ENCODE measurements around the gene PLA2R1. TPM values are rescaled to one million over a fixed set of nuclear protein-coding genes. Genes with fewer than 3 reads are reported as not detected.

PLA2R1 gene
- total RNA-seq, 1 donor from 2014 or later = 2.1 TPM

DNA sequence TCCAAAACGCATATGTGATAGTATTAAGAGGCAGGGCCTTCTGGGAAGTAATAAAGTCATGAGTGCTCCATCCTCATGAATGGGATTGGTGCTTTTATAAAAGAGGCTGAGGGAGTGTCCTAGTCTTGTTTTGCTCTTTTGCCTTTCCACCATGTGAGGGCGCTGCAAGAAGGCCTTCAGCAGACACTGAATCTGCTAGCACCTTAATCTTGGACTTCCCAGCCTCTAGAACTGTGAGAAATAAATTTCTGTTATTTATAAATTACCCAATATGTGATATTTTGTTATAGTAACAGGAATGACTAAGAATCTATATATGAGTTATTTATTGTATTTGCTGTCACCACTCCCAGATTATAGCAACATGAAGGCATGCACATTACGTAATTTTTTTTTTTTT lies 63.5 kb downstream of the PLA2R1 start:
- Histone ChIP-seq H3K36me3 (ENCODE audit: control insufficient read depth, insufficient read depth, low read length) (no peaks in the 10 kb centered on the region), H3K4me3 (ENCODE audit: low read depth, low read length) (no peak overlapping the region), H3K27me3 (ENCODE audit: control insufficient read depth, insufficient read depth, low read length) (no peaks in the 10 kb centered on the region)
- FAIRE-seq (no peak), DNase-seq (ENCODE audit: low read depth) (peak; percentile 3)
- TF ChIP-seq, protein P1, sequence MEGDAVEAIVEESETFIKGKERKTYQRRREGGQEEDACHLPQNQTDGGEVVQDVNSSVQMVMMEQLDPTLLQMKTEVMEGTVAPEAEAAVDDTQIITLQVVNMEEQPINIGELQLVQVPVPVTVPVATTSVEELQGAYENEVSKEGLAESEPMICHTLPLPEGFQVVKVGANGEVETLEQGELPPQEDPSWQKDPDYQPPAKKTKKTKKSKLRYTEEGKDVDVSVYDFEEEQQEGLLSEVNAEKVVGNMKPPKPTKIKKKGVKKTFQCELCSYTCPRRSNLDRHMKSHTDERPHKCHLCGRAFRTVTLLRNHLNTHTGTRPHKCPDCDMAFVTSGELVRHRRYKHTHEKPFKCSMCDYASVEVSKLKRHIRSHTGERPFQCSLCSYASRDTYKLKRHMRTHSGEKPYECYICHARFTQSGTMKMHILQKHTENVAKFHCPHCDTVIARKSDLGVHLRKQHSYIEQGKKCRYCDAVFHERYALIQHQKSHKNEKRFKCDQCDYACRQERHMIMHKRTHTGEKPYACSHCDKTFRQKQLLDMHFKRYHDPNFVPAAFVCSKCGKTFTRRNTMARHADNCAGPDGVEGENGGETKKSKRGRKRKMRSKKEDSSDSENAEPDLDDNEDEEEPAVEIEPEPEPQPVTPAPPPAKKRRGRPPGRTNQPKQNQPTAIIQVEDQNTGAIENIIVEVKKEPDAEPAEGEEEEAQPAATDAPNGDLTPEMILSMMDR (IDR thresholded peaks at IDR 0.05; ENCODE audit: insufficient read depth, low read length, severe bottlenecking) = peak; percentile 6

DNA sequence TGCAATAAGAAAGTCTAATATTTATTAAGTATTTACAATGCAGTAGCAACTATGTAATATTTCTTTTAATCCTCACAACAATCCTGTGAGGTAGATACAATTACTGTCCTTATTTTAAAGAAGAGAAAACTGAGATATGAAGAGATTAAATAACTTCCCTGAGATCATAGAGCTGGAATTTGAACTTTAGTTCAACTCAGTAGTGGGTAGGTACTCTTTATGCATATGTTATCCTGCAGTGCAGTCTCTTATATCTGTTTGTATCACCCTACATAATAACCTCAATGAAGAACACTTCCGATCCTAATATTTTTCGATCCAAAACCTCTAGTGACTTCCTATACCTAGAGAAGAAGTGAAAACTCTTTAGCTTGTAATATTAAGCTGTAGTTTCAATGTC lies 64.2 kb downstream of the PLA2R1 start:
- TF ChIP-seq, protein P1 (IDR thresholded peaks at IDR 0.05; ENCODE audit: insufficient read depth, low read length, severe bottlenecking) = no peak
- DNase-seq (ENCODE audit: low read depth) (no peak), FAIRE-seq (no peak)
- no peaks in the 10 kb centered on the region for H3K36me3 ChIP-seq (ENCODE audit: control insufficient read depth, insufficient read depth, low read length)
- no peaks in the 10 kb centered on the region for H3K27me3 ChIP-seq (ENCODE audit: control insufficient read depth, insufficient read depth, low read length)
- no peak overlapping the region for H3K4me3 ChIP-seq (ENCODE audit: low read depth, low read length)

DNA sequence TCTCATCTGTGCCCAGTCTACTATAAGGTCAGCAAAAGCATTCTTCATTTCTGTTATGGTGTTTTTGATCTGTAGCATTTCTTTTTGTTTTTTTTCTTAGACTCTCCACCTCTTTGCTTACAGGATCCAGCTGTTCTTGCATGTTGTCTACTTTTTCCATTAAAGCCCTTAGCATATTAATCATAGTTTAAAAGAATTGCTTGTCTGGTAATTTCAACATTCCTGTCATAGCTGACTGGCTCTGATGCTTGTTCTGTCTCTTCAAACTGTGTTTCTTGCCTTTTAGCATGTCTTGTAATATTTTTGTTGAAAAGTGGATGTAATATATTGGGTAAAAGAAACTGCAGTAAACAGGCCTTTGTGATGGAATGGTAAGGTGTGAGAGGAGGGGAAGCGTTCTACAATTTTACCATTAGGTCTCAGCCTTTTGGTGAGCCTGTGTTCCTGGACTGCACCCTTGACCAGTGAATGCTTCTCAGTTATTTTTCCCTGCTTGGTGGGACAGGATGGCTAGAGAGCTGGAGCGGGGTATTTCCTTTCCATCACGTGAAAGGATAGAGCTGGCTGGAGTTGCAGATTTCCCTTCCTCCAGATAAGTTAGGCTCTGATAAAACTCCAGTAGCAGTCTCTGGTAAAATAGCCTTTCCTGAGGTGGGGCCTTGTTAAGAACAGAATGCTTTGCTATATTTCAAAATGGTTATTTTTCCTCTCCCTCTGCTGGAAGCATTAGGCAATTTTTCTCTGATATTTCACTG lies 65.4 kb downstream of the PLA2R1 start:
- TF ChIP-seq, protein P1 (IDR thresholded peaks at IDR 0.05; ENCODE audit: insufficient read depth, low read length, severe bottlenecking) = no peak
- FAIRE-seq (no peak), DNase-seq (ENCODE audit: low read depth) (peak; percentile 5)
- no peak overlapping the region for H3K4me3 ChIP-seq (ENCODE audit: low read depth, low read length)
- H3K27me3 ChIP-seq (ENCODE audit: control insufficient read depth, insufficient read depth, low read length) = no peaks in the 10 kb centered on the region
- H3K36me3 ChIP-seq (ENCODE audit: control insufficient read depth, insufficient read depth, low read length) = no peaks in the 10 kb centered on the region

DNA sequence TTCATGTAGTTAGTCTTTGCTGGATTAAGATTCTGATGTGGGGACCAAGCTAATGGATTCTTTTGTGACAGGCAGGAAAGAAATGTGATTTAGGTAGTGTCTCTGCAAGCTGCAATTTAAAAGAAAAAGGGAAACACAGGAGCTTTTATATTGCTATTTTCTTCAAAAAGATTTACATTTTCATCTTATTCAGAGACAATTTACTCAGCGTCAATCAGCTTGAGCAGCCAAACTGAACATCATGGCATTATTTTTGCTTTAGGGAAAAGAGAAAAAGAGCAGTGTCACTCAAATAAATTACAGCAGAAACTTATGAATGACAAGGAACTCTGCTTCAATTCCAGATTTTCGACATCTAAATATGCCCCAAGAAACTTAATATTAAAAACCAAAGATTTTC lies 67.4 kb downstream of the PLA2R1 start:
- FAIRE-seq (no peak), DNase-seq (ENCODE audit: low read depth) (no peak)
- no peaks in the 10 kb centered on the region for H3K27me3 ChIP-seq (ENCODE audit: control insufficient read depth, insufficient read depth, low read length)
- H3K4me3 ChIP-seq (ENCODE audit: low read depth, low read length) = no peak overlapping the region
- TF ChIP-seq, protein P1 (IDR thresholded peaks at IDR 0.05; ENCODE audit: insufficient read depth, low read length, severe bottlenecking) = no peak
- H3K36me3 ChIP-seq (ENCODE audit: control insufficient read depth, insufficient read depth, low read length) = no peaks in the 10 kb centered on the region

DNA sequence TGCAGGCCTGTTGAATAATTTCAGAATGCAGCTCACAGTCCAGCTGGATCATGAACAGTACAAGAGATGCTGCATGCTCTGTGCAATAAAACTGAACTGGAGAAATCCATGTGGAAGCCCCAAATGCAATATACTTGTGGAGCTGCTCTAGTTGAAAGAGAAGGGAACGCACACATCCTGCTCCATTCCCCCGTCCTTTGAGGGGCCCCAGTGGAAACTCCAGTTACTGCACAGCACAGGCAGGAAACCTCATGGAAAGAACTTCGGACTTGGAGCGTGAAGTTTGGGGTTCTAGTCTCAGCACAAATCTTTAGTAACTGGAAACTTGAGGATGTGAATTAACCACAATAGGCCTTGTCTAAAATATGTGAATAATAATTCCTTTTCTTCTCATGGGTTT lies 73.2 kb downstream of the PLA2R1 start:
- DNase-seq (ENCODE audit: low read depth) = no peak
- Histone ChIP-seq H3K27me3 (ENCODE audit: control insufficient read depth, insufficient read depth, low read length) (no peaks in the 10 kb centered on the region), H3K4me3 (ENCODE audit: low read depth, low read length) (no peak overlapping the region), H3K36me3 (ENCODE audit: control insufficient read depth, insufficient read depth, low read length) (peaks cover 1% of the 10 kb centered on the region)
- no peak for FAIRE-seq
- TF ChIP-seq, protein P1 (IDR thresholded peaks at IDR 0.05; ENCODE audit: insufficient read depth, low read length, severe bottlenecking) = no peak
